Measurements from ENCODE around the gene MRPS16.

MRPS16 gene

GRCh38 chr10:73217628-73218027 lies 34.8 kb downstream of the MRPS16 start:
- no peaks in the 10 kb centered on the region for H3K9me3 ChIP-seq
- peaks cover 17 to 31% (median 20%) of the 10 kb centered on the region in 3 donors for H3K36me3 ChIP-seq
- H3K27me3 ChIP-seq, result no peaks in the 10 kb centered on the region
- TF ChIP-seq CTCF (IDR thresholded peaks at IDR 0.05), result no peak
- H3K4me1 ChIP-seq, result no peaks in the 10 kb centered on the region
- intact Hi-C loops (cut with DNase I; ENCODE audit: low total_unique reads), result no loop called here
- H3K4me3 ChIP-seq, result no peak overlapping the region
- no peak overlapping the region for H3K27ac ChIP-seq
- DNase-seq, result no peak

- DNase-seq, result no peak
- H3K36me3 ChIP-seq, result peaks cover 17 to 32% (median 25%) of the 10 kb centered on the region in 3 donors
- H3K9me3 ChIP-seq, result no peaks in the 10 kb centered on the region
- H3K4me1 ChIP-seq, result no peaks in the 10 kb centered on the region
- TF ChIP-seq CTCF (IDR thresholded peaks at IDR 0.05), result no peak
- no peak overlapping the region for H3K4me3 ChIP-seq
- intact Hi-C loops (cut with DNase I; ENCODE audit: low total_unique reads), result no loop called here
- H3K27me3 ChIP-seq, result no peaks in the 10 kb centered on the region
- H3K27ac ChIP-seq, result no peak overlapping the region
Observed at GRCh38 chr10:73215749-73216148, 36.7 kb downstream of the MRPS16 start.

- intact Hi-C loops (cut with DNase I; ENCODE audit: low total_unique reads), result no loop called here
- Histone ChIP-seq H3K27ac (no peak overlapping the region), H3K9me3 (no peaks in the 10 kb centered on the region), H3K4me1 (no peaks in the 10 kb centered on the region), H3K36me3 (peaks cover 0 to 40% (median 32%) of the 10 kb centered on the region in 3 donors), H3K4me3 (no peak overlapping the region), H3K27me3 (no peaks in the 10 kb centered on the region)
- TF ChIP-seq CTCF (IDR thresholded peaks at IDR 0.05), result no peak
- no peak for DNase-seq
Observed at GRCh38 chr10:73211106-73211811, 41.2 kb downstream of the MRPS16 start.

- intact Hi-C loops (cut with DNase I; ENCODE audit: low total_unique reads), result no loop called here
- no peaks in the 10 kb centered on the region for H3K9me3 ChIP-seq
- TF ChIP-seq CTCF (IDR thresholded peaks at IDR 0.05), result no peak
- H3K27me3 ChIP-seq, result no peaks in the 10 kb centered on the region
- H3K4me1 ChIP-seq, result no peaks in the 10 kb centered on the region
- H3K4me3 ChIP-seq, result no peak overlapping the region
- peaks cover 0 to 40% (median 31%) of the 10 kb centered on the region in 3 donors for H3K36me3 ChIP-seq
- no peak overlapping the region for H3K27ac ChIP-seq
- DNase-seq, result no peak
Observed at GRCh38 chr10:73210395-73211105, 41.9 kb downstream of the MRPS16 start.

GRCh38 chr10:73209705-73210104 lies 42.7 kb downstream of the MRPS16 start:
- Histone ChIP-seq H3K9me3 (no peaks in the 10 kb centered on the region), H3K36me3 (peaks cover 0 to 40% (median 31%) of the 10 kb centered on the region in 3 donors), H3K4me3 (no peak overlapping the region), H3K27ac (no peak overlapping the region), H3K27me3 (no peaks in the 10 kb centered on the region), H3K4me1 (no peaks in the 10 kb centered on the region)
- intact Hi-C loops (cut with DNase I; ENCODE audit: low total_unique reads), result no loop called here
- no peak for TF ChIP-seq CTCF (IDR thresholded peaks at IDR 0.05)
- no peak for DNase-seq
